ENCODE measurements around the gene DUSP12. TPM values are rescaled to one million over a fixed set of nuclear protein-coding genes. Genes with fewer than 3 reads are reported as not detected.

Gene DUSP12
- total RNA-seq, 1 experiment from 2014 or later = 28.0 TPM

GRCh38 chr1:161777261-161777660 is 27.7 kb downstream of the DUSP12 start:
- H3K9ac ChIP-seq (ENCODE audit: extremely low read depth, insufficient read length, low read length) = no peak overlapping the region
- no peaks in the 10 kb centered on the region for H3K23me2 ChIP-seq (ENCODE audit: insufficient read length, low read depth, low read length, poor library complexity, severe bottlenecking)
- no peak overlapping the region for H3K27ac ChIP-seq (ENCODE audit: insufficient read length, low read depth, low read length)
- Mint-ChIP-seq H3K9me3 (no peaks in the 10 kb centered on the region), H3K4me1 (no peaks in the 10 kb centered on the region), H3K4me3 (no peak overlapping the region), H3K27me3 (ENCODE audit: low read depth) (no peaks in the 10 kb centered on the region), H3K27ac (no peak overlapping the region), H3K36me3 (ENCODE audit: insufficient read depth in 1 of 3, low read depth in 3 of 3) (no peaks in the 10 kb centered on the region)
- no peak overlapping the region for H4K8ac ChIP-seq (replicated peaks; ENCODE audit: insufficient read length, low read depth, low read length)
- no peak overlapping the region for H3T11ph ChIP-seq (ENCODE audit: low read length)
- no CpG with 5 or more reads among the region's 2 CpGs for WGBS (ENCODE audit: extremely low coverage, insufficient read length, low lambda C conversion rate)
- no peak overlapping the region for H3K4ac ChIP-seq (ENCODE audit: low read depth, low read length)
- H3K18ac ChIP-seq (ENCODE audit: insufficient read length, low read depth, low read length) = no peak overlapping the region
- no peak overlapping the region for H4K5ac ChIP-seq (ENCODE audit: insufficient read length, low read depth, low read length)
- H3K56ac ChIP-seq (ENCODE audit: insufficient read length, low read depth, low read length) = no peak overlapping the region
- no peaks in the 10 kb centered on the region for H3K79me1 ChIP-seq (ENCODE audit: insufficient read depth, low read depth, low read length, poor library complexity, severe bottlenecking)
- TF ChIP-seq CTCF (conservative IDR thresholded peaks at IDR 0.05) = no peak
- no peak overlapping the region for H3K4me2 ChIP-seq (ENCODE audit: insufficient read depth, insufficient read length, low read length)
- H2AFZ ChIP-seq (ENCODE audit: low read length) = no peak overlapping the region
- H3K14ac ChIP-seq (ENCODE audit: insufficient read depth, low read length) = no peak overlapping the region
- H2BK15ac ChIP-seq (ENCODE audit: low read depth, low read length) = no peak overlapping the region
- H3K9me3 ChIP-seq (ENCODE audit: control insufficient read depth, low read depth, low read length) = no peaks in the 10 kb centered on the region
- no peak overlapping the region for H2BK5ac ChIP-seq (ENCODE audit: insufficient read length, low read length)
- H2BK20ac ChIP-seq (ENCODE audit: low read depth, low read length, poor library complexity, severe bottlenecking) = no peak overlapping the region
- H3K23ac ChIP-seq (ENCODE audit: insufficient read length, low read depth, low read length) = no peak overlapping the region
- no peaks in the 10 kb centered on the region for H3K4me1 ChIP-seq (ENCODE audit: insufficient read depth, low read length)
- no peaks in the 10 kb centered on the region for H4K20me1 ChIP-seq (ENCODE audit: control insufficient read depth, insufficient read depth, insufficient read length)
- H2BK12ac ChIP-seq (ENCODE audit: insufficient read length, low read depth, low read length) = no peak overlapping the region
- no peaks in the 10 kb centered on the region for H3K79me2 ChIP-seq (ENCODE audit: insufficient read depth, low read length)
- H2AK5ac ChIP-seq (ENCODE audit: insufficient read length, low read length) = no peak overlapping the region
- H4K91ac ChIP-seq (ENCODE audit: insufficient read length, low read depth, low read length) = no peak overlapping the region
- DNase-seq = no peak
- no peaks in the 10 kb centered on the region for H3K27me3 ChIP-seq (ENCODE audit: insufficient read depth, low read length)
- no peak overlapping the region for H2BK120ac ChIP-seq (ENCODE audit: low read depth, low read length, poor library complexity, severe bottlenecking)
